ENCODE results near the gene CINP. TPM values are rescaled to one million over a fixed set of nuclear protein-coding genes. Genes with fewer than 3 reads are reported as not detected.

CINP gene
- total and polyA plus RNA-seq, 12 donors = 26.6 to 46.0 (median 31.3) TPM

DNA sequence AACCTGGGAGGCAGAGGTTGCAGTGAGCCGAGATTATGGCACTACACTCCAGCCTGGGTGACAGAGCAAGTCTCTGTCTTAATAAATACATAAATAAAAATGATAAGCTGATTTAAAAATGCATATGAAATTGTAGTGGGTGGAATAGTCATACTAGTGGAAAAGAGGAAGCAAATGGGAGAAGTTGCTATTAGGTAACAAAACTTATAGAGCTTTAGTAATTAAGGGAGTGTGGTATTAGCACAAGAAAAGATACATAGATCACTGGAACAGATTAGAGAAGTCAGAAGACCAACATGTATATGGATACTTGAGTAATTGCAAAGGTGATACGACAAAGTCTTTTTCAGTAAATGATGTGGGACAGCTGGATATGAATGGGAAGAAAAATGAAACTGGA lies 26.6 kb upstream of the CINP start:
- Histone ChIP-seq H3K27ac (peak overlapping the region in 3 of 10 donors; percentile 17 to 51 (median 17)), H3K9me3 (no peaks in the 10 kb centered on the region), H3K4me1 (peaks cover 0 to 26% (median 22%) of the 10 kb centered on the region in 9 donors), H3K4me3 (no peak overlapping the region), H3K27me3 (no peaks in the 10 kb centered on the region), H3K36me3 (peaks cover 0 to 33% (median 3%) of the 10 kb centered on the region in 9 donors)
- DNase-seq (no peak), ATAC-seq (no peak)
- TF ChIP-seq, protein P1, sequence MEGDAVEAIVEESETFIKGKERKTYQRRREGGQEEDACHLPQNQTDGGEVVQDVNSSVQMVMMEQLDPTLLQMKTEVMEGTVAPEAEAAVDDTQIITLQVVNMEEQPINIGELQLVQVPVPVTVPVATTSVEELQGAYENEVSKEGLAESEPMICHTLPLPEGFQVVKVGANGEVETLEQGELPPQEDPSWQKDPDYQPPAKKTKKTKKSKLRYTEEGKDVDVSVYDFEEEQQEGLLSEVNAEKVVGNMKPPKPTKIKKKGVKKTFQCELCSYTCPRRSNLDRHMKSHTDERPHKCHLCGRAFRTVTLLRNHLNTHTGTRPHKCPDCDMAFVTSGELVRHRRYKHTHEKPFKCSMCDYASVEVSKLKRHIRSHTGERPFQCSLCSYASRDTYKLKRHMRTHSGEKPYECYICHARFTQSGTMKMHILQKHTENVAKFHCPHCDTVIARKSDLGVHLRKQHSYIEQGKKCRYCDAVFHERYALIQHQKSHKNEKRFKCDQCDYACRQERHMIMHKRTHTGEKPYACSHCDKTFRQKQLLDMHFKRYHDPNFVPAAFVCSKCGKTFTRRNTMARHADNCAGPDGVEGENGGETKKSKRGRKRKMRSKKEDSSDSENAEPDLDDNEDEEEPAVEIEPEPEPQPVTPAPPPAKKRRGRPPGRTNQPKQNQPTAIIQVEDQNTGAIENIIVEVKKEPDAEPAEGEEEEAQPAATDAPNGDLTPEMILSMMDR (IDR thresholded peaks at IDR 0.05) = no peak
- WGBS, 2 donors = 95% methylated on average over 2 of the region's 2 CpGs
- intact Hi-C loops (cut with DNase I) = no loop called here

DNA sequence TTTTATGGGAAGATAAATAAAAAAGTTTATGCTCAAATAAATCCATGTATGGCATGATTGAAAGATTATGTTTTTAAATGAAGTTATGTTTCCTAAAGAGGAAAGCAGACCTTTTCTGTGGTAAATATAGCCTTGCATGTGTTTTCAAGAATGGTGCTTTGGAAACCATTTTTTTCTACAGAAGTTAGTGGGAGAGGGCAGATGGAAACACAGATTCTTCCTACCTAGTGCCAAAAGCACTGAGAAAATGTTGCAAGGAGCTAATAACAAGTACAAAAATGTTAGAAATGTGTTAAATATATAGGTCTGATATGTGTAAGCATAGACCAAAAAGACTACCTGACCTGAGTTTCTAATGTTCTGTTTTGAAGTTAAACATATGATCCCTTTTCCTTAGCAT lies 24.4 kb upstream of the CINP start:
- Histone ChIP-seq H3K27me3 (no peaks in the 10 kb centered on the region), H3K9me3 (no peaks in the 10 kb centered on the region), H3K4me3 (no peak overlapping the region), H3K4me1 (peaks cover 0 to 20% (median 14%) of the 10 kb centered on the region in 9 donors), H3K36me3 (peaks cover 0 to 50% (median 3%) of the 10 kb centered on the region in 9 donors), H3K27ac (no peak overlapping the region)
- ATAC-seq (no peak), DNase-seq (no peak)
- intact Hi-C loops (cut with DNase I) = no loop called here
- TF ChIP-seq, protein P1 (IDR thresholded peaks at IDR 0.05) = no peak

DNA sequence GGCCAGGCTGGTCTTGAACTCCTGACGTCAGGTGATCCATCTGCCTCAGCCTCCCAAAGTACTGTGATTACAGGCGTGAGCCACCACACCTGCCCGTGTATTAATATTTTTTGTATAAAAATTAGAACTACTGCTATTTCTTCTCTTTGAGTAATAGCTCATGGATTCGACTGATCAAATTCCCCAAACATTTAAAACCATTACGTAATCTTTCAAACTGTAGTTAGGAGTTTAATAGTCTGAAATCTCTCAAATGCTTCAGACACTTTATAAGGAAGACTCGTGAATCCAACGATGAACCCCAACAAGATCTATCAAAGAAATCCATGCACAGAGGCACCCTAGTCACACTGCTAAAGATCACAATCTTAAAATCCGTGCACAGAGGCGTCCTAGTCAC lies 16.1 kb upstream of the CINP start:
- ATAC-seq (no peak), DNase-seq (no peak)
- Histone ChIP-seq H3K4me1 (no peaks in the 10 kb centered on the region), H3K36me3 (peaks cover 0 to 72% (median 18%) of the 10 kb centered on the region in 9 donors), H3K9me3 (no peaks in the 10 kb centered on the region), H3K27ac (no peak overlapping the region), H3K4me3 (no peak overlapping the region), H3K27me3 (no peaks in the 10 kb centered on the region)
- TF ChIP-seq, protein P1 (IDR thresholded peaks at IDR 0.05) = no peak
- intact Hi-C loops (cut with DNase I) = no loop called here
- WGBS, 2 donors = 95 to 98% methylated on average over 9 of the region's 9 CpGs

DNA sequence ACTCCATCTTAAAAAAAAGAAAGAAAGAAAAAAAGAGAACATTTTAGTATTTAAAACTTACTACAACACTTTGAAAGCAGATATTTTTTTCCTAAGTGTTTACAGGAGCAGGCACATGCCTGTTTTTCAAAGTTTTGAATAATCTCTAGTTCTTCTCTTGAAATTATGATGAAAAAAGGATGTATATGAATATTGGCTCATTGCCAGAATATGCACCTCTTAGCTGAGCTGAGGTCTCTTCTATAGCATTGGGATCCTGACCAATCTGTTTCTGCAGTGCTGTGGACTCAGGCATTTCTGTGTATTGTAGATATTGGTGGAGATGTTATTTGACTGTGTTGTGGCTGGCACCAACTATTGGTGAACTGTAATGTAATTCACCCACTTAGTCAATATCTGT lies 15.0 kb upstream of the CINP start:
- Histone ChIP-seq H3K36me3 (peaks cover 0 to 65% (median 18%) of the 10 kb centered on the region in 9 donors), H3K27me3 (no peaks in the 10 kb centered on the region), H3K9me3 (no peaks in the 10 kb centered on the region), H3K4me1 (no peaks in the 10 kb centered on the region), H3K27ac (no peak overlapping the region), H3K4me3 (no peak overlapping the region)
- no peak for DNase-seq
- no peak for ATAC-seq
- intact Hi-C loops (cut with DNase I) = no loop called here
- TF ChIP-seq, protein P1 (IDR thresholded peaks at IDR 0.05) = no peak
